HEK293 (cell line): Measurements from ENCODE around the gene SRP19.

Experiments
- CTCF ChIP-seq: fragments of 450-650 bp; formaldehyde crosslinking; IDR thresholded peaks from 2 replicates; pipeline ENCODE4 v1.5.1; 2016; ENCODE audit warnings: missing biosample characterization, missing genetic modification characterization
- SP2 ChIP-seq: fragments of 450-650 bp; formaldehyde crosslinking; IDR thresholded peaks from 2 replicates; pipeline ENCODE4 v1.5.1; 2016; ENCODE audit warnings: missing biosample characterization, missing genetic modification characterization
- ZBTB1 ChIP-seq: fragments of 450-650 bp; formaldehyde crosslinking; IDR thresholded peaks from 2 replicates; pipeline ENCODE4 v1.5.1; 2016; ENCODE audit warnings: missing biosample characterization, missing genetic modification characterization
- ZBTB26 ChIP-seq: fragments of 450-650 bp; formaldehyde crosslinking; optimal IDR thresholded peaks from 2 replicates; pipeline ENCODE3; 2016; ENCODE audit warnings: missing biosample characterization, mild to moderate bottlenecking, missing genetic modification characterization
- ZEB2 ChIP-seq: fragments of 450-650 bp; formaldehyde crosslinking; IDR thresholded peaks from 2 replicates; pipeline ENCODE4 v1.5.1; 2016; ENCODE audit warnings: missing biosample characterization, missing genetic modification characterization
- ZFP37 ChIP-seq: fragments of 450-650 bp; formaldehyde crosslinking; IDR thresholded peaks from 2 replicates; pipeline ENCODE4 v1.5.1; 2016; ENCODE audit warnings: missing biosample characterization, missing genetic modification characterization
- ZNF274 ChIP-seq, 2 experiments: fragments of 200-500 bp in 1 of 2; fragments of 450-650 bp in 1 of 2; sonication (Bioruptor generic) in 1 of 2; formaldehyde crosslinking in 1 of 2; IDR thresholded peaks; 2 replicates each; pipeline versions ENCODE4 v1.5.1 to v1.6.1; 2014 to 2016; ENCODE audit warnings: borderline replicate concordance in 1 of 2, inconsistent platforms in 1 of 2, low read length in 1 of 2, missing biosample characterization in 1 of 2, missing genetic modification characterization in 1 of 2
- ZNF324 ChIP-seq: fragments of 450-650 bp; formaldehyde crosslinking; IDR thresholded peaks from 2 replicates; pipeline ENCODE4 v1.5.1; 2016; ENCODE audit warnings: missing biosample characterization, missing genetic modification characterization
- ZNF335 ChIP-seq: fragments of 450-650 bp; formaldehyde crosslinking; conservative IDR thresholded peaks from 2 replicates; pipeline ENCODE4 v1.5.1; 2016; ENCODE audit warnings: missing biosample characterization, missing genetic modification characterization
- ZNF501 ChIP-seq: fragments of 450-650 bp; formaldehyde crosslinking; IDR thresholded peaks from 2 replicates; pipeline ENCODE4 v1.5.1; 2016; ENCODE audit warnings: missing biosample characterization, missing genetic modification characterization
- ZNF510 ChIP-seq: fragments of 450-650 bp; formaldehyde crosslinking; IDR thresholded peaks from 2 replicates; pipeline ENCODE4 v1.5.1; 2018; ENCODE audit warnings: mild to moderate bottlenecking, missing genetic modification characterization, missing biosample characterization; ENCODE audit not compliant: insufficient replicate concordance
- ZNF530 ChIP-seq: fragments of 450-650 bp; formaldehyde crosslinking; IDR thresholded peaks from 2 replicates; pipeline ENCODE4 v1.5.1; 2016; ENCODE audit warnings: low read depth, missing biosample characterization, missing genetic modification characterization
- ZNF580 ChIP-seq: fragments of 450-650 bp; formaldehyde crosslinking; IDR thresholded peaks from 2 replicates; pipeline ENCODE4 v1.5.1; 2016; ENCODE audit warnings: missing biosample characterization, missing genetic modification characterization

- TF ChIP-seq ZBTB1 (tag by site-specific recombination) (no peak), ZNF335 (tag by site-specific recombination) (no peak), ZNF530 (no peak), ZNF510 (tag by site-specific recombination) (no peak), ZEB2 (tag by site-specific recombination) (no peak), SP2 (tag by site-specific recombination) (no peak), CTCF (tag by site-specific recombination) (no peak), ZNF324 (tag by site-specific recombination) (no peak), ZNF580 (no peak), ZNF501 (no peak), ZNF274 (IDR thresholded peaks at IDR 0.05; ENCODE audit: low read length) (no peak), ZNF274 (tag by site-specific recombination; IDR thresholded peaks at IDR 0.05; ENCODE audit: borderline replicate concordance) (no peak), ZBTB26 (tag by site-specific recombination) (no peak), ZFP37 (tag by site-specific recombination) (no peak)
Observed at GRCh38 chr5:112883192-112883591, 22.1 kb downstream of the SRP19 start.
